ENCODE data around the gene GALNT16.

The GALNT16 gene

DNA sequence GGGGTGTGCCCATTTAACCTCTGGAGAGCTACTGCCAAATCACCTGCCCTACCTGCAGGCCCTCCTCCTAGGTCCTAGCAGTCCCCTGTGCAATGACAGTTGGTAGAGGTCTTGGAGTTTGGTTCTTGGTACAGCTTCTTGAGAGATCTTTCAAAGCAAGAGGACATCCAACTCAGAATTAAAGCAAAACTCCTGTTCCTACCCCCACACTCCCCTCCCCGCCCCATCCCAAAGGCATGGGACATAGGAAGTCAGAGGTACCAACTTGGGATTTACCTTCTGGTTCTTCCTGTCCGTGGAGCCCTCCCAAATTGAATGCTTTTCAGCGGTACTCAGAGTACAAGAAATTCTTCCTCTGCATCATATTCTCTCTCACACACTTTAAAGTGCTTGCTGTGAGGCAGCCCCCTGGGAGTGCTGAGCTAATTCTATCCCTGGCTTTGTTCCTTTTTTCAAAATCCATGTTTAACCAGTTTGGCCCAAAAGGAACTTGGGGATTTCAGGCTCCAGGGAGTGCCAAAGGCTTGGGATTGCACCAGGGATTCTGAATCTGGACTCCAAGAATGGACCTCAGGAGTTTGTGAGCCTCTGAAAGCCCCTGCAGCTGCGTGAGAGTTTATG, 40.8 kb downstream of the GALNT16 start:
- TF ChIP-seq, protein P1, sequence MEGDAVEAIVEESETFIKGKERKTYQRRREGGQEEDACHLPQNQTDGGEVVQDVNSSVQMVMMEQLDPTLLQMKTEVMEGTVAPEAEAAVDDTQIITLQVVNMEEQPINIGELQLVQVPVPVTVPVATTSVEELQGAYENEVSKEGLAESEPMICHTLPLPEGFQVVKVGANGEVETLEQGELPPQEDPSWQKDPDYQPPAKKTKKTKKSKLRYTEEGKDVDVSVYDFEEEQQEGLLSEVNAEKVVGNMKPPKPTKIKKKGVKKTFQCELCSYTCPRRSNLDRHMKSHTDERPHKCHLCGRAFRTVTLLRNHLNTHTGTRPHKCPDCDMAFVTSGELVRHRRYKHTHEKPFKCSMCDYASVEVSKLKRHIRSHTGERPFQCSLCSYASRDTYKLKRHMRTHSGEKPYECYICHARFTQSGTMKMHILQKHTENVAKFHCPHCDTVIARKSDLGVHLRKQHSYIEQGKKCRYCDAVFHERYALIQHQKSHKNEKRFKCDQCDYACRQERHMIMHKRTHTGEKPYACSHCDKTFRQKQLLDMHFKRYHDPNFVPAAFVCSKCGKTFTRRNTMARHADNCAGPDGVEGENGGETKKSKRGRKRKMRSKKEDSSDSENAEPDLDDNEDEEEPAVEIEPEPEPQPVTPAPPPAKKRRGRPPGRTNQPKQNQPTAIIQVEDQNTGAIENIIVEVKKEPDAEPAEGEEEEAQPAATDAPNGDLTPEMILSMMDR (IDR thresholded peaks at IDR 0.05; ENCODE audit: insufficient read depth, low read depth, low read length, missing control alignments): no peak
- no peak overlapping the region for H3K4me3 ChIP-seq (ENCODE audit: low read depth, low read length)
- no peak for DNase-seq (ENCODE audit: low read depth)

DNA sequence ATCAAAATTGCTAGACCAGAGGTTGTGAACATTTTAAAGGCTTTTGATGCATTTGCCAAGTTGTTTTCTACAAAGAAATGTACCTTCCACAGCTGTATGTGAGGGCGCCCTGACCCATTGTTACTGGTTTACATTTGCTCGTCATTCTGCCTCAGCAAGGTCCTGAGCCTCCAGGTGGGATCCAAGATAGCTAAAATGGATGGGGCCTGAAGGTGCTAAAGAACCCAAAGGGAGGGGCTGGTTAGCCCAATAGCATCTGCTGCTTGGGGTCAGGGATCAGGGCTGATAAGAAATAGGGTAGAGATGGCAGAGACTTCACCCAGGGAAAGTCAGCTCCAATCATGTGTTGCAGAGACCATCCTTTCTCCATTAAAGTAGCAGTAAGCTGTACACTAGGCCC, 43.1 kb downstream of the GALNT16 start:
- DNase-seq (ENCODE audit: low read depth): no peak
- TF ChIP-seq, protein P1 (IDR thresholded peaks at IDR 0.05; ENCODE audit: insufficient read depth, low read depth, low read length, missing control alignments): no peak
- no peak overlapping the region for H3K4me3 ChIP-seq (ENCODE audit: low read depth, low read length)

DNA sequence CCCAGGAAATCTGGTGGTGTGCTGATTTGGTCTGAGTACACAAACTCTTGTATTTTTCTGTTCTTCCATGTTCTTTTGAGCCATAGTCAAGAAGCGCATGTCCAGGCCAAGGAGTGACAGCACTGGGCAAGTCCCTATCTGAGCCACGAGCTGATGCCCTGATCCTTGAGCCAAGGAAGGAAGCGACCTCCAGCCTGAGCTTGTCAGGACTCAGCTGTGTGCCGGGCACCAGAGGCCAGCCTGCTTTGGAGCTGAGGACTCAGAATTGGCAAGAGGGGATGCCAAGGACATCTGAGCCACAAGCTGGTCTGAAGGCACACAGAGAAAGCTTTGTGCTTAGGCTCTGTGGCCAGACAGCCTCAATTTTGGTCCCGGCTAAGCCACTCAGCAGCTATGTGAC, 52.6 kb downstream of the GALNT16 start:
- TF ChIP-seq, protein P1 (IDR thresholded peaks at IDR 0.05; ENCODE audit: insufficient read depth, low read depth, low read length, missing control alignments): no peak
- no peak for DNase-seq (ENCODE audit: low read depth)
- no peak overlapping the region for H3K4me3 ChIP-seq (ENCODE audit: low read depth, low read length)

DNA sequence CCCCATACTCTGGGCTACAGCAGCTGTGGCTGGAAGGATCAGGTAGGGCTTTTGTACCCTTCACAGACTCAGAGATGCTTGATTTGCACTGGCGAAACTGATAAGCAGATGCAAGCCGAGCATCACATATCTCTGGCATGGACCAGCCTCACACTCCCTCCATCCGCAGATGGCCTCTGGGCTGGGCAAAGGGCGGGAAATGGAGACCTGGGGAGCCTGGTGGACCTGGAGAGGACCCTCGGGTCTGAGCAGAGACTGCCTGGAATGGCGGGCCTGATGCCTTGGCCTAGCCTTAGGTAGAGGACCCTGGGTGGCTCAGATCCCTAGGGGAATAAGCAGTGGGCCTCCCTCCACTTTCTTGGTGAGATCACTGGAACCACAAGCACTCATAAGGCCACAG, 53.2 kb downstream of the GALNT16 start:
- TF ChIP-seq, protein P1 (IDR thresholded peaks at IDR 0.05; ENCODE audit: insufficient read depth, low read depth, low read length, missing control alignments): no peak
- DNase-seq (ENCODE audit: low read depth): no peak
- H3K4me3 ChIP-seq (ENCODE audit: low read depth, low read length): no peak overlapping the region

DNA sequence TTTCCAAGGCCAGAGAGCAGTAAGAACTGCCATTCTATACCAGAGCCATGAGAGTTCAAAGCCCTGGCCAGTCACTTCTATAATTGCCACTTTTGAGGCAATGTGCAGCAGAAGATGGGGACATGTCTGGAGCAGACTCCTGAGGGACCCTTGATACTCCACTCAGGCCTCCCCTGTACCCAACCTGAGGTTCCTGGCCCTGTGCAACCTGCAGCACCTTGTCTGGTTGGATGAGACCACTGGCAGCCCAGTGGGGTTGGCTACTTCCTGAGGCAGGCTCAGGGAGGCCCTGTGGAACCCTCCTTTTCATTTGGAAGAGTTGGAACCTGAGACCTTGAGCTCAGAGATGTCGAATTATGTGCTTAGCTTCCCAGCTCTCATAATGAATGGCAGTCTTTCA, 54.4 kb downstream of the GALNT16 start:
- H3K4me3 ChIP-seq (ENCODE audit: low read depth, low read length): no peak overlapping the region
- TF ChIP-seq, protein P1 (IDR thresholded peaks at IDR 0.05; ENCODE audit: insufficient read depth, low read depth, low read length, missing control alignments): no peak
- no peak for DNase-seq (ENCODE audit: low read depth)

DNA sequence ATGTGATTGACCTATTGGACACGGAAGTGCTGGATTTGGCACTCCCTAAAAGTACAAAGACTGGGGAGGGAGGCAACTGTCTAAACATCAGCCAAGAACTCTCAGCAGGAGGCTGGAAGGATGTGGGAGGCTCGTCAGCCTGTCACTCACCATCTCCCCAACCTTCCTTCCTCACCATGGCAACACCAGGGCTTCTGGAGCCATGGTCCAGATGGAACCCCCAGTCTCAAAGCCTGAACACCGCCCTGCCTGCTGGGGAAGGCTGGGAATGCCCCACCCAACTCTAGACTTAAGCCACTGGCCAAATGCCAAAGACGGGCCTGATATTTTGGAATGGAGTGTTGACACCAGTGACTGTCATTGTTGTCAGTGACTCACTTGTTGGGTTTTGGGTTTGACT, 55.3 kb downstream of the GALNT16 start:
- H3K4me3 ChIP-seq (ENCODE audit: low read depth, low read length): no peak overlapping the region
- DNase-seq (ENCODE audit: low read depth): no peak
- TF ChIP-seq, protein P1 (IDR thresholded peaks at IDR 0.05; ENCODE audit: insufficient read depth, low read depth, low read length, missing control alignments): no peak

DNA sequence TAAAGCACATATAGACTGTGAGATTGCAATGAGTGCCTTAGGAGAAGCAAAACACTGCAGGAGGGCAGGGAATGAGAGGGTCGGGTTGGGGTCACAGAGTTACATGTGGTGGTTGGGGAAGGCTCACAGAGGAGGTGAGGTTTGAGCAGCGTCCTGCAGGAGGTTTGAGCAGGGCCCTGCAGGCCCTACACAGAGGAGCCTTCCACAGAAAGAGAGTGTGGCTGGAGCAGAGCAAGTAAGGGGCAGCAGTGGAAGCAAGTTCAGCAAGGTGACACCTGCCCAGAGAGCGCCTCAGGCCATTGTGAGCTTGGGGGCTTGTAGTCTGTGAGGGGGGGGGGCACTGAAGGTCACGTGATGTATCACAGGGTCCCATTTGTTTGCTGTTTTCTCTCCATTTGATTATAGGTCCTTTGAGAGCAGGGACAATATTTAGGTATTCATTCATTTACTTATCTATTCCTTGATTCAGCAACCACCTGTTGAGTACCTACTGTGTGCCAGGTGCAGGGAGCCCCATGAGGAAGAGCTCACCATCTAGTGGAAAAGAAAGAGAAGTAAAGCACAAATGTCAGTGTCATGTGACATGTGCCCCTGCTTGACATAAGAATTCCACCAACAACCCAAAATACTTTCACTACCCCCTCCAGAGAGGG, 56.6 kb downstream of the GALNT16 start:
- TF ChIP-seq, protein P1 (IDR thresholded peaks at IDR 0.05; ENCODE audit: insufficient read depth, low read depth, low read length, missing control alignments): no peak
- no peak for DNase-seq (ENCODE audit: low read depth)
- no peak overlapping the region for H3K4me3 ChIP-seq (ENCODE audit: low read depth, low read length)

Measured in GM12865 (cell line).